ENCODE data around the gene NCOA5. TPM values are rescaled to one million over a fixed set of nuclear protein-coding genes. Genes with fewer than 3 reads are reported as not detected.
A peak's percentile ranks its signal among the peaks of the same experiment; 100 is the strongest.

Gene NCOA5
- total RNA-seq, 1 donor = 18.6 TPM

DNA sequence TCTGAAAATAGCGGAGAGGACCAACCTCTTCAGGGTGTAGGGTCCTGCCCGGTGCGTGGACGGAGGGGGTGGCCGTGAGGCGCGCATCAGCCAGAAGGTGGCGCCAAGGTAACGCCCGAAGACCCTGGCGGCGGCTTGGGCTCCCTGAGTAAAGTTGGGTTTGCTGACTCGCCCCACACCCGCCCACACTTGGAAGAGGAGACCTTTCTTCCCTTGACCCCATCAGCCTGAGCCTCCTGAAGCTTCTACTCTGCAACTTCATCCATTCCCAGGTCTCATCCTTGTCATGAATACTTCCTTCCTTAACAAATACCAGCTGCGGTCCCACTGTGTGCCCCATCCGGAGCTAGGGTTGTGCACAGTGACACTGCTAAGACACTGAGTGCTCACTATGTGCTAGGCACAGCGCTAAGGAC, 43.0 kb upstream of the NCOA5 start:
- TF ChIP-seq, protein P1, sequence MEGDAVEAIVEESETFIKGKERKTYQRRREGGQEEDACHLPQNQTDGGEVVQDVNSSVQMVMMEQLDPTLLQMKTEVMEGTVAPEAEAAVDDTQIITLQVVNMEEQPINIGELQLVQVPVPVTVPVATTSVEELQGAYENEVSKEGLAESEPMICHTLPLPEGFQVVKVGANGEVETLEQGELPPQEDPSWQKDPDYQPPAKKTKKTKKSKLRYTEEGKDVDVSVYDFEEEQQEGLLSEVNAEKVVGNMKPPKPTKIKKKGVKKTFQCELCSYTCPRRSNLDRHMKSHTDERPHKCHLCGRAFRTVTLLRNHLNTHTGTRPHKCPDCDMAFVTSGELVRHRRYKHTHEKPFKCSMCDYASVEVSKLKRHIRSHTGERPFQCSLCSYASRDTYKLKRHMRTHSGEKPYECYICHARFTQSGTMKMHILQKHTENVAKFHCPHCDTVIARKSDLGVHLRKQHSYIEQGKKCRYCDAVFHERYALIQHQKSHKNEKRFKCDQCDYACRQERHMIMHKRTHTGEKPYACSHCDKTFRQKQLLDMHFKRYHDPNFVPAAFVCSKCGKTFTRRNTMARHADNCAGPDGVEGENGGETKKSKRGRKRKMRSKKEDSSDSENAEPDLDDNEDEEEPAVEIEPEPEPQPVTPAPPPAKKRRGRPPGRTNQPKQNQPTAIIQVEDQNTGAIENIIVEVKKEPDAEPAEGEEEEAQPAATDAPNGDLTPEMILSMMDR (IDR thresholded peaks at IDR 0.05; ENCODE audit: insufficient read depth, low read depth, low read length) = peak; percentile 82
- DNase-seq (ENCODE audit: low read depth) = peak; percentile 52
- H3K4me3 ChIP-seq (ENCODE audit: low read depth, low read length) = no peak overlapping the region

DNA sequence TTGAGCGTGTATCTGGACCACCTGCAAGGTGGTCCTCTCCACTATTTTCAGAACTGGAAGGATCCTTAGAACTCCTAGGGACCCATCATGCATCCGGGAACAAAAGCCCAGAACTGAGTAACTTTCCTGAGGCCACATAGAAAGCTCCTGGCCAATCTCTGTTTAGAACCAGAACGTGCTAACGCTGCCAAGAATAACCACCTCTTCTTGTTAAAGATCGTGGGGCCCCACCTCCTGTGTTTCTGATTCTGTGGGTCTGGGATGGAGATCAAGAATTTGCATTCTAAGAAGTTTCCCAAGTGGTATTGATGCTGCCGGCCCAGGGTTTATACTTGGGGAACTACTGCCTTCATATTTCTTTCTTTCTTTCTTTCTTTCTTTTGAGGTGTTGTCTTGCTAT, 41.6 kb upstream of the NCOA5 start:
- no peak for DNase-seq (ENCODE audit: low read depth)
- no peak overlapping the region for H3K4me3 ChIP-seq (ENCODE audit: low read depth, low read length)
- TF ChIP-seq, protein P1 (IDR thresholded peaks at IDR 0.05; ENCODE audit: insufficient read depth, low read depth, low read length) = no peak

DNA sequence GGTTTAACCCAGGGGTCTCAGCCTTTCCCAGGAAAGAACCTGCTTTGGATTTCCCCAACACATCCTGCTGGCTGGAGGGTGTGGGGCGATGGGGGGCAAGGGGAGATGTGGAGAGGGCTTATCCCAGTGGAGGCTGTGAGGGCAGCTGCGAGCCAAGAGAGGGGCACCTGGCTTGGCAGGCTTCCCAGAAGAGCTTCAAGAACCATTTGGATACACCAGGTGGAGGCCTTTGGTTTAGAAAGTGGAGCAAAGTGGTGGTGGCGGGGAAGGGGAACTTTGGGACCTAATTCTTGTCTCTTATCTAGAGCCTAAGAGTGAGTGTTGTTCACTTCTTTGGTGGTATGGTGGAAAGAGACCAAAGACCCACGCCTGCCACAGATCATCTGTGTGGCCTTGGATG, 40.8 kb upstream of the NCOA5 start:
- H3K4me3 ChIP-seq (ENCODE audit: low read depth, low read length) = no peak overlapping the region
- DNase-seq (ENCODE audit: low read depth) = no peak
- TF ChIP-seq, protein P1 (IDR thresholded peaks at IDR 0.05; ENCODE audit: insufficient read depth, low read depth, low read length) = no peak

DNA sequence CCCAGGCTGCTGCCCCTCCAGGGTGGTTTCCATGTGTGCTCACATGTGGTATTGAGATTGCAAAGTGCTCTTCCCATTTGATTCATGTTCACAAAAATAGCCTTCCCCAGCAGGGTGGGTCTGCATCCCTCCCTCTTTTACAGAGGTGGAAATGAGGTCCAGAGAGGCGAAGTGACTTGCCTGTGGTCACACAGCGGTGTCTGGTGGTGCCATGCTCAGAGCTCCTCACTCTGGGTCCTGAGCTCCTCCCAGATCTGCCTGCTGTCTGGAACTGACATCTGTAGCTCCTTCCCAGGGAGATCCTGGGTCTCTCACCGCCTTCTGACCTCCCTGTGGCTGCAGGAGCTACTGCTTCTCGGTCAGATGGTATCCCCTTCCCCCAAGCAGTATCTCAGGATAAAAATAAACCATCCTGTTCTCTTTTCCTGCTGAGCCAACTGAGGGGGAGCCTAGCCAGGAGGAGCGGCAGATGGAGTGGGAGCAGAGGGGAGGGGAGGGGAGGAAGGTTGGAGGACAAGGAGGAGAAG, 40.3 kb upstream of the NCOA5 start:
- no peak for DNase-seq (ENCODE audit: low read depth)
- H3K4me3 ChIP-seq (ENCODE audit: low read depth, low read length) = no peak overlapping the region
- TF ChIP-seq, protein P1 (IDR thresholded peaks at IDR 0.05; ENCODE audit: insufficient read depth, low read depth, low read length) = no peak

DNA sequence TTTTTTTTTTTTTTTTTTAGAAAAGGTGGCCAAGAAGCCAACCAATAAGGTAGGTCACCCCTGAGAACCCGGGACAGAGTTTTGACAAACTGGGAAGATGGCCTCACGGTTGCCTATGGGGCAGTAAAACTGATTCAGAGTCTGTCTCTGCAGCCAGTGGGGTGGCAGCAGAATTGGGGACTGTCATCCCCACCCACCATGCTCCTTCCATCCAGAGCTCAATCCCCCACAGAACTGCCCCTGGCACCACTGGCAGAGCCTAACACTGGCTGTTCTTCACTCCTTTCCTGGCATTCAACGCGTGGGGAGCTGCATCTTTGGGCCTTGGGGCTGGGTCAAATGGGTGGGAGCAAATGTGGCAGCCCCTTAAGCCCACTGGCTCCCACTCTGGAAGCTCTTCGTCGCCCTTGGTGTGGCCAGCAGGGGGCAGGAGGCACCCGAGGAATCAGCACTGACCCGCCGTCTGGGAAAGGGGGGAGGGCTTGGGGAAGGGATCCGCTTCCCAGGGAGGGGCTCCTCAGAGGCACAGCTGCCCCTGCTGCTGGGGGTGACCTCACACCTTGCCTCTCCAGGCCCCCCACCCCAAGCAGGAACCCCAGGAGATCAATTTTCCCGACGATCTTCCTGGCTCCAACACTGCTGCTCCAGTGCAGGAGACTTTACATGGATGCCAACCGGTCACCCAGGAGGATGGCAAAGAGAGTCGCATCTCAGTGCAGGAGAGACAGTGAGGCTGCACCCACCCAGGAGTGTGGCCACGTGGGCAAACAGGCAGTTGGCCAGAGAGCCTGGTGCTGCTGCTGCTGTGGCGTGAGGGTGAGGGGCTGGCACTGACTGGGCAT, 38.8 kb upstream of the NCOA5 start:
- DNase-seq (ENCODE audit: low read depth) = no peak
- TF ChIP-seq, protein P1 (IDR thresholded peaks at IDR 0.05; ENCODE audit: insufficient read depth, low read depth, low read length) = peak; percentile 53
- no peak overlapping the region for H3K4me3 ChIP-seq (ENCODE audit: low read depth, low read length)

DNA sequence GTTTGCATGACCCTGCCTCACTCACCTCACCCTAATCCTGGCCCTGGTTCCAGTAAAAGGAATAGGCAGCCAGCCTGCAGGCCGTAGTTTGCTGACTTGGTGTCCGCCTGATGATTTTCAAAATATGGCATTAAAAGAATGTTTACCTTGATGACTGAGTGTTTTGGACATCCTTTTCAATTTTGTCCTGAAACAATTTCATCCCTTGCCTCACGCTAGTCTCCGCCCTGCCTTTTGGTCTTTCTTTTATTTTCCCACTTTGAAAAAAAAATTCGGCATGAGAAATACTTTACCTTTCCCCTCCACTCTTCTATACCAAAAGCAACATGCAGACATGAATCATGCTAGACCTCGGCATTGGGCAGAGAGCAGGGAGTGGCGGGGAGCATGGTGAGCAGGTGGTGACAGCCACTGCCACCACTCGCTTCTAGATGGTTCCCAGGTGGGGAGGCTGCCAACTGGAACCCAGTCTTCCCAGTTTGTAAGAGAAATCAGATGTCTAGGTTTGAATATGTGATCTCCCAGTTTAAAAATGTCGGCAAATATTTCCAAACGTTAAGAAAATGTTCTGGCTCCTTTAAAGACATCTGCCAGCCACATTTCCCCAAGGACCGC, 37.7 kb upstream of the NCOA5 start:
- H3K4me3 ChIP-seq (ENCODE audit: low read depth, low read length) = no peak overlapping the region
- DNase-seq (ENCODE audit: low read depth) = no peak
- TF ChIP-seq, protein P1 (IDR thresholded peaks at IDR 0.05; ENCODE audit: insufficient read depth, low read depth, low read length) = no peak

Measured in fibroblast of villous mesenchyme (primary cell).